Neural crest cell (in vitro differentiated cells): ENCODE results near the gene ANXA5. TPM values are rescaled to one million over a fixed set of nuclear protein-coding genes. Genes with fewer than 3 reads are reported as not detected.

Source experiments
- DNase-seq: peaks from one replicate; pipeline ENCODE4 v3.0.0; 2021; ENCODE audit warnings: low read depth, mixed read lengths, low spot score
- H3K27ac Mint-ChIP-seq: one replicate; pipeline ENCODE4 v1.8.0; 2021; ENCODE audit warnings: mild to moderate bottlenecking, mixed read lengths; ENCODE audit not compliant: unreplicated experiment
- H3K27me3 Mint-ChIP-seq: 2 replicates; pipeline ENCODE4 v1.8.0; 2021; ENCODE audit warnings: low read depth, mild to moderate bottlenecking, mixed read lengths
- H3K36me3 Mint-ChIP-seq: 2 replicates; pipeline ENCODE4 v1.8.0; 2021; ENCODE audit warnings: low read depth, mild to moderate bottlenecking, mixed read lengths
- H3K4me1 Mint-ChIP-seq: 2 replicates; pipeline ENCODE4 v1.8.0; 2021; ENCODE audit warnings: mixed read lengths
- H3K4me3 Mint-ChIP-seq: one replicate; pipeline ENCODE4 v1.8.0; 2021; ENCODE audit warnings: mild to moderate bottlenecking, mixed read lengths
- H3K9me3 Mint-ChIP-seq: 2 replicates; pipeline ENCODE4 v1.8.0; 2021; ENCODE audit warnings: mixed read lengths
- CTCF ChIP-seq: fragments of 200-600 bp; sonication (generic); conservative IDR thresholded peaks from 2 replicates; pipeline ENCODE4 v1.5.0; 2021; ENCODE audit warnings: antibody characterized with exemption, mild to moderate bottlenecking
- total RNA-seq: library from RNA; stranded (reverse); gene quantifications from 2 replicates; pipeline ENCODE4 v1.2.1, GENCODE V29; 2021

Gene ANXA5
- total RNA-seq, 1 donor from 2014 or later = 143 TPM

- H3K36me3 Mint-ChIP-seq = no peaks in the 10 kb centered on the region
These were observed 53.7 kb downstream of the ANXA5 start for GRCh38 chr4:121642876-121643585.

GRCh38 chr4:121642292-121642691 is 54.5 kb downstream of the ANXA5 start:
- no peaks in the 10 kb centered on the region for H3K36me3 Mint-ChIP-seq

More at GRCh38 chr4:121642876-121643585, 53.7 kb downstream of the ANXA5 start:
- no peak for TF ChIP-seq CTCF
- no peak overlapping the region for H3K27ac Mint-ChIP-seq
- peaks cover 16% of the 10 kb centered on the region for H3K4me1 Mint-ChIP-seq
- no peak for DNase-seq
- H3K27me3 Mint-ChIP-seq = no peaks in the 10 kb centered on the region
- no peak overlapping the region for H3K4me3 Mint-ChIP-seq
- no peaks in the 10 kb centered on the region for H3K9me3 Mint-ChIP-seq

GRCh38 chr4:121633653-121634052 is 63.1 kb downstream of the ANXA5 start:
- Mint-ChIP-seq H3K27ac (peak overlapping the region; percentile 72), H3K9me3 (peaks cover 2% of the 10 kb centered on the region), H3K27me3 (no peaks in the 10 kb centered on the region), H3K36me3 (no peaks in the 10 kb centered on the region), H3K4me1 (peaks cover 12% of the 10 kb centered on the region), H3K4me3 (no peak overlapping the region)
- no peak for DNase-seq
- TF ChIP-seq CTCF = no peak

More at GRCh38 chr4:121642292-121642691, 54.5 kb downstream of the ANXA5 start:
- no peak for TF ChIP-seq CTCF
- Mint-ChIP-seq H3K27me3 (no peaks in the 10 kb centered on the region), H3K4me1 (peaks cover 16% of the 10 kb centered on the region), H3K9me3 (no peaks in the 10 kb centered on the region), H3K27ac (no peak overlapping the region), H3K4me3 (no peak overlapping the region)
- no peak for DNase-seq

GRCh38 chr4:121632636-121633035 is 64.1 kb downstream of the ANXA5 start:
- Mint-ChIP-seq H3K4me3 (no peak overlapping the region), H3K4me1 (peaks cover 10% of the 10 kb centered on the region), H3K27ac (no peak overlapping the region), H3K36me3 (no peaks in the 10 kb centered on the region), H3K27me3 (no peaks in the 10 kb centered on the region), H3K9me3 (peaks cover 2% of the 10 kb centered on the region)
- no peak for TF ChIP-seq CTCF
- DNase-seq = no peak

Other genes starting within 250 kb of the ANXA5 start
- 0.25 and 0.51 TPM in 2 replicates for gene SMIM43, start 68.2 kb upstream of the ANXA5 start, total RNA-seq
- gene EXOSC9, start 104.3 kb upstream of the ANXA5 start, total RNA-seq = 58.8 and 64.4 TPM in 2 replicates
- gene CCNA2, start 126.9 kb upstream of the ANXA5 start, total RNA-seq = 85.2 and 85.3 TPM in 2 replicates
- 26.4 and 26.9 TPM in 2 replicates for gene BBS7, start 173.5 kb upstream of the ANXA5 start, total RNA-seq